ENCODE data around the gene RNASEH2C.
"Not testable (repeated sequence)": the region's sequence is repeated elsewhere in the genome, so short reads cannot be mapped to it uniquely, and the experiment has no call there.

Gene RNASEH2C

GRCh38 chr11:65720211-65720934, at the start of gene RNASEH2C:
Gene RNASEH2C (minus strand): TSS chr11:65720798. CDS start chr11:65720758, 40 bp downstream.
- Histone ChIP-seq H3K9me3 (ENCODE audit: low read depth, low read length) (no peaks in the 10 kb centered on the region), H3K36me3 (ENCODE audit: insufficient read depth, low read length) (peaks cover 38% of the 10 kb centered on the region), H3K27ac (no peak within 1 kb of the TSS), H3K4me3 (peak within 1 kb of the TSS; percentile 95), H3K9ac (ENCODE audit: insufficient read length) (peak within 1 kb of the TSS; percentile 72)
- peak; percentile 45 for DNase-seq (ENCODE audit: low read depth, low spot score)
- no peak for TF ChIP-seq FOXP2 (optimal IDR thresholded peaks at IDR 0.05; ENCODE audit: control extremely low read depth, extremely low read length, insufficient read depth)
- no peak for TF ChIP-seq EZH2 (IDR thresholded peaks at IDR 0.05)
- TF ChIP-seq POLR2AphosphoS5 (IDR thresholded peaks at IDR 0.05; ENCODE audit: borderline replicate concordance, low read depth, low read length): peak; percentile 97

DNA sequence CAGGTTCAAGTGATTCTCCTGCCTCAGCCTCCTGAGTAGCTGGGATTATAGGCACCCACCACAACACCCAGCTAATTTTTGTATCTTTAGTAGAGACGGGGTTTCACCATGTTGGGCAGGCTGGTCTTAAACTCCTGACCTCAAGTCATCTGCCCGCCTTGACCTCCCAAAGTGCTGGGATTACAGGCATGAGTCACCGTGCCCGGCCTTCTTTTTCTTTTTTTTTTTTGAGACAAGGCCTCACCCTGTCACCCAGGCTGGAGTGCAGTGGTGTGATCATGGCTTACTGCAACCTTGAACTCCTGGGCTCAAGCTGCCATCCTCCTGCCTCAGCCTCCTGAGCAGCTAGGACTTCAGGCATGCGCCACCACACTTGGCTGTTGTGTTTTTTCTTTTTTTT, 47.2 kb upstream of the RNASEH2C start:
- not testable (repeated sequence) for DNase-seq (ENCODE audit: low read depth, low spot score); H3K36me3 ChIP-seq (ENCODE audit: insufficient read depth, low read length); H3K27ac ChIP-seq; H3K9ac ChIP-seq (ENCODE audit: insufficient read length); H3K9me3 ChIP-seq (ENCODE audit: low read depth, low read length); H3K4me3 ChIP-seq

GRCh38 chr11:65767406-65767805, 46.8 kb upstream of the RNASEH2C start:
- Histone ChIP-seq H3K27ac (no peak overlapping the region), H3K9ac (ENCODE audit: insufficient read length) (no peak overlapping the region), H3K36me3 (ENCODE audit: insufficient read depth, low read length) (no peaks in the 10 kb centered on the region), H3K4me3 (no peak overlapping the region), H3K9me3 (ENCODE audit: low read depth, low read length) (no peaks in the 10 kb centered on the region)
- DNase-seq (ENCODE audit: low read depth, low spot score): no peak
- TF ChIP-seq POLR2AphosphoS5 (IDR thresholded peaks at IDR 0.05; ENCODE audit: borderline replicate concordance, low read depth, low read length) (no peak), EZH2 (IDR thresholded peaks at IDR 0.05) (no peak), FOXP2 (optimal IDR thresholded peaks at IDR 0.05; ENCODE audit: control extremely low read depth, extremely low read length, insufficient read depth) (no peak)

GRCh38 chr11:65766535-65766934, 45.9 kb upstream of the RNASEH2C start:
- DNase-seq (ENCODE audit: low read depth, low spot score): no peak
- no peak overlapping the region for H3K27ac ChIP-seq

GRCh38 chr11:65764434-65764833, 43.8 kb upstream of the RNASEH2C start:
- TF ChIP-seq EZH2 (IDR thresholded peaks at IDR 0.05) (no peak), POLR2AphosphoS5 (IDR thresholded peaks at IDR 0.05; ENCODE audit: borderline replicate concordance, low read depth, low read length) (no peak), FOXP2 (optimal IDR thresholded peaks at IDR 0.05; ENCODE audit: control extremely low read depth, extremely low read length, insufficient read depth) (no peak)
- no peak overlapping the region for H3K4me3 ChIP-seq
- no peak for DNase-seq (ENCODE audit: low read depth, low spot score)
- no peak overlapping the region for H3K9ac ChIP-seq (ENCODE audit: insufficient read length)
- no peaks in the 10 kb centered on the region for H3K36me3 ChIP-seq (ENCODE audit: insufficient read depth, low read length)
- H3K27ac ChIP-seq: no peak overlapping the region
- no peaks in the 10 kb centered on the region for H3K9me3 ChIP-seq (ENCODE audit: low read depth, low read length)

More at GRCh38 chr11:65766535-65766934, 45.9 kb upstream of the RNASEH2C start:
- Histone ChIP-seq H3K36me3 (ENCODE audit: insufficient read depth, low read length) (no peaks in the 10 kb centered on the region), H3K9me3 (ENCODE audit: low read depth, low read length) (no peaks in the 10 kb centered on the region), H3K9ac (ENCODE audit: insufficient read length) (no peak overlapping the region), H3K4me3 (no peak overlapping the region)
- no peak for TF ChIP-seq FOXP2 (optimal IDR thresholded peaks at IDR 0.05; ENCODE audit: control extremely low read depth, extremely low read length, insufficient read depth)
- TF ChIP-seq EZH2 (IDR thresholded peaks at IDR 0.05): no peak
- no peak for TF ChIP-seq POLR2AphosphoS5 (IDR thresholded peaks at IDR 0.05; ENCODE audit: borderline replicate concordance, low read depth, low read length)

GRCh38 chr11:65762816-65763215, 42.2 kb upstream of the RNASEH2C start:
- H3K27ac ChIP-seq; H3K9ac ChIP-seq (ENCODE audit: insufficient read length); H3K4me3 ChIP-seq; DNase-seq (ENCODE audit: low read depth, low spot score); H3K9me3 ChIP-seq (ENCODE audit: low read depth, low read length); H3K36me3 ChIP-seq (ENCODE audit: insufficient read depth, low read length): not testable (repeated sequence)

DNA sequence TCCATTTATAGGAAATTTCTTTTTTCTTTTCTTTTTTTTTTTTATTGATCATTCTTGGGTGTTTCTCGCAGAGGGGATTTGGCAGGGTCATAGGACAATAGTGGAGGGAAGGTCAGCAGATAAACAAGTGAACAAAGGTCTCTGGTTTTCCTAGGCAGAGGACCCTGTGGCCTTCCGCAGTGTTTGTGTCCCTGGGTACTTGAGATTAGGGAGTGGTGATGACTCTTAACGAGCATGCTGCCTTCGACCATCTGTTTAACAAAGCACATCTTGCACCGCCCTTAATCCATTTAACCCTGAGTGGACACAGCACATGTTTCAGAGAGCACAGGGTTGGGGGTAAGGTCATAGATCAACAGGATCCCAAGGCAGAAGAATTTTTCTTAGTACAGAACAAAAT, 41.6 kb upstream of the RNASEH2C start:
- not testable (repeated sequence) for DNase-seq (ENCODE audit: low read depth, low spot score); H3K9me3 ChIP-seq (ENCODE audit: low read depth, low read length); H3K36me3 ChIP-seq (ENCODE audit: insufficient read depth, low read length); H3K9ac ChIP-seq (ENCODE audit: insufficient read length); H3K4me3 ChIP-seq; H3K27ac ChIP-seq

DNA sequence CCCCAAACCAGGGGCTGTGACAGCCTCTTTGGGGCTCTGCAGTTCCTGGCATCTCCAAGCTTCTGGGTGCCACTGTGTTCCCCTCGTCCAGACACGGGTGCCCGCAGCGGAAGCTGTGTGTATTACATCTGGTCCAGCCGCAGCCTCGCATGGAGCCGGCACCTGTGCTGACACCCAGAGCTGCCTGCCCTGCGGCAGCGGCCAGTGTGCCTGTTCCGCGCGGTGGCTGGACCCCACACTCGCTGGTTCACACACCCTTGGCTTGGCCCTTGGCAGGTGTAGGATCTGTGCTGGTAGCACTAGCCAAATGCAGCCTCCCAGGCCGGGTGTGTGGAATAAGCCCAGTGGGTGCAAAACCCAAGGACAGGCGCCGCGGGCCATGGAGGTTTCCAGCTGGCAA, 24.5 kb upstream of the RNASEH2C start:
- TF ChIP-seq POLR2AphosphoS5 (IDR thresholded peaks at IDR 0.05; ENCODE audit: borderline replicate concordance, low read depth, low read length): no peak
- no peak for TF ChIP-seq EZH2 (IDR thresholded peaks at IDR 0.05)
- no peak for TF ChIP-seq FOXP2 (optimal IDR thresholded peaks at IDR 0.05; ENCODE audit: control extremely low read depth, extremely low read length, insufficient read depth)
- H3K27ac ChIP-seq: no peak overlapping the region
- H3K9ac ChIP-seq (ENCODE audit: insufficient read length): no peak overlapping the region
- no peak overlapping the region for H3K4me3 ChIP-seq
- H3K9me3 ChIP-seq (ENCODE audit: low read depth, low read length): 0 out of 2 replicates have a peak, but pooled peaks cover 3% of the 10 kb centered on the region
- no peak for DNase-seq (ENCODE audit: low read depth, low spot score)
- H3K36me3 ChIP-seq (ENCODE audit: insufficient read depth, low read length): no peaks in the 10 kb centered on the region

- no peaks in the 10 kb centered on the region for H3K36me3 ChIP-seq (ENCODE audit: insufficient read depth, low read length)
- TF ChIP-seq FOXP2 (optimal IDR thresholded peaks at IDR 0.05; ENCODE audit: control extremely low read depth, extremely low read length, insufficient read depth) (no peak), POLR2AphosphoS5 (IDR thresholded peaks at IDR 0.05; ENCODE audit: borderline replicate concordance, low read depth, low read length) (no peak), EZH2 (IDR thresholded peaks at IDR 0.05) (no peak)
- H3K9ac ChIP-seq (ENCODE audit: insufficient read length): no peak overlapping the region
- H3K4me3 ChIP-seq: no peak overlapping the region
- no peak overlapping the region for H3K27ac ChIP-seq
- H3K9me3 ChIP-seq (ENCODE audit: low read depth, low read length): 0 out of 2 replicates have a peak, but pooled peaks cover 3% of the 10 kb centered on the region
- DNase-seq (ENCODE audit: low read depth, low spot score): no peak
Observed at GRCh38 chr11:65744699-65745042, 24.1 kb upstream of the RNASEH2C start.
